HFF-Myc (cell line): ENCODE results near the gene CNGB1.

Source experiments
- DNase-seq: peaks from one replicate; pipeline ENCODE4 v3.0.0-alpha.2; 2011; ENCODE audit warnings: low read depth; ENCODE audit errors: extremely low read depth
- H3K4me3 ChIP-seq: replicated peaks from 2 replicates; pipeline ENCODE4 v1.5.1; 2011; ENCODE audit warnings: low read depth, mild to moderate bottlenecking, control low read depth, low read length
- CTCF ChIP-seq: IDR thresholded peaks from 2 replicates; pipeline ENCODE4 v1.5.1; 2012; ENCODE audit warnings: mild to moderate bottlenecking, low read depth, low read length, control low read depth; ENCODE audit errors: missing control alignments

CNGB1 gene

GRCh38 chr16:57926041-57926440, 44.9 kb downstream of the CNGB1 start:
- TF ChIP-seq CTCF, result no peak
- no peak overlapping the region for H3K4me3 ChIP-seq
- DNase-seq, result no peak

GRCh38 chr16:57925310-57925709, 45.6 kb downstream of the CNGB1 start:
- no peak overlapping the region for H3K4me3 ChIP-seq
- no peak for DNase-seq
- no peak for TF ChIP-seq CTCF

GRCh38 chr16:57924514-57924913, 46.4 kb downstream of the CNGB1 start:
- TF ChIP-seq CTCF, result no peak
- DNase-seq, result no peak
- H3K4me3 ChIP-seq, result no peak overlapping the region

- DNase-seq, result no peak
- TF ChIP-seq CTCF, result no peak
- no peak overlapping the region for H3K4me3 ChIP-seq
Observed at GRCh38 chr16:57923841-57924240, 47.1 kb downstream of the CNGB1 start.

GRCh38 chr16:57923418-57923817, 47.5 kb downstream of the CNGB1 start:
- no peak for DNase-seq
- no peak overlapping the region for H3K4me3 ChIP-seq
- no peak for TF ChIP-seq CTCF

GRCh38 chr16:57920880-57921229, 50.1 kb downstream of the CNGB1 start:
- TF ChIP-seq CTCF, result no peak
- no peak overlapping the region for H3K4me3 ChIP-seq
- no peak for DNase-seq

- no peak for DNase-seq
- no peak overlapping the region for H3K4me3 ChIP-seq
- no peak for TF ChIP-seq CTCF
Observed at GRCh38 chr16:57920215-57920879, 50.6 kb downstream of the CNGB1 start.
